ENCODE measurements around the gene SEC31B. TPM values are rescaled to one million over a fixed set of nuclear protein-coding genes. Genes with fewer than 3 reads are reported as not detected.

Gene SEC31B
- total and polyA plus RNA-seq, 9 of the 15 experiments (the other 6 are each of a cell fraction or from before 2014, with no cell fraction given), result 0.91 to 7.0 (median 2.4) TPM

DNA sequence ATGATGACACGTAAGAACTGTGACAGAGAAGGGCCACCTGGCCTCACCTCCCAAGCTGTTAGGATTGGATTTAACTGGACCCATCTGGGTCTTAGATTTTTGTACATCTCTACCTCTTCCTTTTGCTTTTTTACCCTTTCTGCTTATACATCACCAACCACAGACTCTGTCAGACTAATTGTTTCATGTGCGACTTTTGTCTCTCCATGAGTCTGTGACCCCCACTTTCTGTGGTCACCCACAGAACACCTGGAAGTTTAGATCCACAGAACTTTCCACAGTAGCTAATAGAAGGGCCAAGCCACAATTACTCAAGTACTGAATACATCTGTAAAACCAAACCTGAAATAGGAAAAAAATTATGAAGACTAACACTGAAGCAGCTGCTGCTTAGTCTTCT, 23.1 kb downstream of the SEC31B start:
- BruUV-seq (replicated peaks), result no TSS peak
- H3K4me2 ChIP-seq (ENCODE audit: insufficient read depth, low read length), result no peak overlapping the region
- DNase-seq (ENCODE audit: extremely low read depth in 1 of 4, low spot score in 3 of 4) (no peak), ATAC-seq (no peak), FAIRE-seq (no peak)
- H3K9ac ChIP-seq (ENCODE audit: insufficient read depth in 1 of 2, low read depth in 2 of 2, low read length in 2 of 2), result no peak overlapping the region
- no peak overlapping the region for H3K27ac ChIP-seq (ENCODE audit: extremely low read depth, low read depth, low read length)
- H3K36me3 ChIP-seq (ENCODE audit: control insufficient read depth, insufficient read depth, low read length), result peaks cover under 1% of the 10 kb centered on the region; the same call in 1 of the 3 replicates
- H3K9me1 ChIP-seq (ENCODE audit: control insufficient read depth, insufficient read depth, low read length), result no peaks in the 10 kb centered on the region
- POLR2A ChIA-PET, result interaction anchor here (1.1 kb wide), 1 partner anchor 10 kb away, joined by 3 read pairs; no protein-coding TSS in a partner anchor
- no peak overlapping the region for H3K4me3 ChIP-seq
- intact Hi-C loops (cut with micrococcal nuclease) (no loop called here), in situ Hi-C loops (cut with MboI) (no loop called here)
- CTCF ChIA-PET (ENCODE audit: low intra/inter-chr PET ratio), result no interaction called here
- WGBS (ENCODE audit: insufficient coverage, low coverage, missing lambda C conversion rate), result 24% methylated on average over 2 of the region's 2 CpGs
- no peaks in the 10 kb centered on the region for H3K79me2 ChIP-seq (ENCODE audit: control insufficient read depth, insufficient read depth, low read length)
- no peaks in the 10 kb centered on the region for H4K20me1 ChIP-seq (replicated peaks; ENCODE audit: control insufficient read depth, insufficient read depth, low read length)
- H2AFZ ChIP-seq (ENCODE audit: low read depth, low read length), result no peak overlapping the region
- H3K9me3 ChIP-seq (replicated peaks; ENCODE audit: control insufficient read depth, insufficient read depth, low read depth, low read length), result no peaks in the 10 kb centered on the region
- no peaks in the 10 kb centered on the region for H3K27me3 ChIP-seq (ENCODE audit: control insufficient read depth in 2 of 2, insufficient read depth in 2 of 2, low read length in 2 of 2)
- no peaks in the 10 kb centered on the region for H3K4me1 ChIP-seq (replicated peaks in 1 of 2; ENCODE audit: control insufficient read depth in 2 of 2, insufficient read depth in 2 of 2, low read length in 2 of 2)
- TF ChIP-seq CEBPB (tag; IDR thresholded peaks at IDR 0.05), result no peak
- no peak for TF ChIP-seq RNF2 (IDR thresholded peaks at IDR 0.05)
- TF ChIP-seq, protein P1, sequence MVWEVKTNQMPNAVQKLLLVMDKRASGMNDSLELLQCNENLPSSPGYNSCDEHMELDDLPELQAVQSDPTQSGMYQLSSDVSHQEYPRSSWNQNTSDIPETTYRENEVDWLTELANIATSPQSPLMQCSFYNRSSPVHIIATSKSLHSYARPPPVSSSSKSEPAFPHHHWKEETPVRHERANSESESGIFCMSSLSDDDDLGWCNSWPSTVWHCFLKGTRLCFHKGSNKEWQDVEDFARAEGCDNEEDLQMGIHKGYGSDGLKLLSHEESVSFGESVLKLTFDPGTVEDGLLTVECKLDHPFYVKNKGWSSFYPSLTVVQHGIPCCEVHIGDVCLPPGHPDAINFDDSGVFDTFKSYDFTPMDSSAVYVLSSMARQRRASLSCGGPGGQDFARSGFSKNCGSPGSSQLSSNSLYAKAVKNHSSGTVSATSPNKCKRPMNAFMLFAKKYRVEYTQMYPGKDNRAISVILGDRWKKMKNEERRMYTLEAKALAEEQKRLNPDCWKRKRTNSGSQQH (CRISPR knock-in tag; IDR thresholded peaks at IDR 0.05), result no peak
- TF ChIP-seq CHD1 (IDR thresholded peaks at IDR 0.05; ENCODE audit: low read length), result no peak
- TF ChIP-seq ATF1 (CRISPR knock-in tag; IDR thresholded peaks at IDR 0.05), result no peak
- TF ChIP-seq ATF1 (tag; IDR thresholded peaks at IDR 0.05), result no peak
- TF ChIP-seq SMAD2 (IDR thresholded peaks at IDR 0.05; ENCODE audit: low read depth, low read length), result no peak
- TF ChIP-seq, protein P2, sequence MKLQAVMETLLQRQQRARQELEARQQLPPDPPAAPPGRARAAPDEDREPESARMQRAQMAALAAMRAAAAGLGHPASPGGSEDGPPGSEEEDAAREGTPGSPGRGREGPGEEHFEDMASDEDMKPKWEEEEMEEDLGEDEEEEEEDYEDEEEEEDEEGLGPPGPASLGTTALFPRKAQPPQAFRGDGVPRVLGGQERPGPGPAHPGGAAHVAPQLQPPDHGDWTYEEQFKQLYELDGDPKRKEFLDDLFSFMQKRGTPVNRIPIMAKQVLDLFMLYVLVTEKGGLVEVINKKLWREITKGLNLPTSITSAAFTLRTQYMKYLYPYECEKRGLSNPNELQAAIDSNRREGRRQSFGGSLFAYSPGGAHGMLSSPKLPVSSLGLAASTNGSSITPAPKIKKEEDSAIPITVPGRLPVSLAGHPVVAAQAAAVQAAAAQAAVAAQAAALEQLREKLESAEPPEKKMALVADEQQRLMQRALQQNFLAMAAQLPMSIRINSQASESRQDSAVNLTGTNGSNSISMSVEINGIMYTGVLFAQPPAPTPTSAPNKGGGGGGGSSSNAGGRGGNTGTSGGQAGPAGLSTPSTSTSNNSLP (IDR thresholded peaks at IDR 0.05; ENCODE audit: borderline replicate concordance, low read depth, low read length), result no peak
- no peak for TF ChIP-seq ZNF57 (CRISPR knock-in tag; IDR thresholded peaks at IDR 0.05)
